ENCODE results near the gene GNRHR.

DNA sequence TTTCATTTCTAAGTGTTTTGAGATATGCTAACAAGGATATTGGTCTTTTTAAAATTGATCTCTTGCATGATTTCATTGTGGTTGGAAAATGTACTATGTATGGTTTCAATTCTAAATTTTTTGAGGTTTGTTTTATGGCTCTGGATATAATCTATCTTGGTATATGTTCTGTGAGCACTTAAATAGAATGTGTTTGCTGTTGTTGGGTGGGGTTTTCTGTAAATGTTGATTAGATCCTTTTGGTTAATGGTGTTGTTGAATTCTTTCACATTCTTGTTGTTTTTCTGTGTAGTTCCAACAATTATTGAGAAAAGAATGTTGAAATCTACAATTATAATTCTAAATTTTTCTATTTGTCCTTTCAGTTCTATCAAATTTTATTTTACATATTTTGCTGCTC, 42.6 kb upstream of the GNRHR start:
- TF ChIP-seq CTCF (IDR thresholded peaks at IDR 0.05) (no peak), ZFX (IDR thresholded peaks at IDR 0.05; ENCODE audit: borderline replicate concordance) (no peak)

Measured in 22Rv1 (cell line).